HG02943 (cell line): ENCODE data around the gene FAM117A.
A peak's percentile ranks its signal among the peaks of the same experiment; 100 is the strongest.

Experiments used
- ATAC-seq: cut with Tn5 transposase; IDR thresholded peaks from one replicate; pipeline ENCODE4 v1.9.1; 2021; ENCODE audit warnings: mild to moderate bottlenecking, low read depth, moderate library complexity; ENCODE audit not compliant: unreplicated experiment

Gene FAM117A, protein sequence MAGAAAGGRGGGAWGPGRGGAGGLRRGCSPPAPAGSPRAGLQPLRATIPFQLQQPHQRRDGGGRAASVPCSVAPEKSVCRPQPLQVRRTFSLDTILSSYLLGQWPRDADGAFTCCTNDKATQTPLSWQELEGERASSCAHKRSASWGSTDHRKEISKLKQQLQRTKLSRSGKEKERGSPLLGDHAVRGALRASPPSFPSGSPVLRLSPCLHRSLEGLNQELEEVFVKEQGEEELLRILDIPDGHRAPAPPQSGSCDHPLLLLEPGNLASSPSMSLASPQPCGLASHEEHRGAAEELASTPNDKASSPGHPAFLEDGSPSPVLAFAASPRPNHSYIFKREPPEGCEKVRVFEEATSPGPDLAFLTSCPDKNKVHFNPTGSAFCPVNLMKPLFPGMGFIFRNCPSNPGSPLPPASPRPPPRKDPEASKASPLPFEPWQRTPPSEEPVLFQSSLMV

GRCh38 chr17:49763735-49764558 lies at the start of gene FAM117A:
Gene FAM117A, minus strand, starts transcription at chr17:49764131. Its CDS starts 44 bp downstream, at chr17:49764087.
- peak; percentile 90 for ATAC-seq

- no peak for ATAC-seq
Observed at GRCh38 chr17:49809056-49809455, 45.1 kb upstream of the FAM117A start.

DNA sequence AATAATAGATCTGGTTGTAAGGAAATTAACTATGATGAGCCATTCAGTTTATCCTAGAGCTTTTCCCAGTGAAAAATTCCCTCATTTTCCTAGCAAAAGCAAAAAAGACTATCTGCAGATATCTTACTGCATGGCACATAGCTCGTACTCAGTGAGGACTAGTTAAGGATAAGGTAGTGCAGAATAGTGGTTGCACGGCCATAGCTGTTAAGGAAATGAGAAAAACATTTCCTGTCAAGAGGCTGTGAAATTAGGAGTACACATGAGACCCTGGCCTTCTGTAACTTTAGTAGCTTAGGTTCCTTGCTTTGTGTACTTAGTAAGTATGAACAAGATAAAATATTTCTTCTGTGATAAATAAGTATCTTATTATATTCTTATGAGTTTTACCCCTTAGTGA lies 34.8 kb upstream of the FAM117A start:
- ATAC-seq, result no peak

DNA sequence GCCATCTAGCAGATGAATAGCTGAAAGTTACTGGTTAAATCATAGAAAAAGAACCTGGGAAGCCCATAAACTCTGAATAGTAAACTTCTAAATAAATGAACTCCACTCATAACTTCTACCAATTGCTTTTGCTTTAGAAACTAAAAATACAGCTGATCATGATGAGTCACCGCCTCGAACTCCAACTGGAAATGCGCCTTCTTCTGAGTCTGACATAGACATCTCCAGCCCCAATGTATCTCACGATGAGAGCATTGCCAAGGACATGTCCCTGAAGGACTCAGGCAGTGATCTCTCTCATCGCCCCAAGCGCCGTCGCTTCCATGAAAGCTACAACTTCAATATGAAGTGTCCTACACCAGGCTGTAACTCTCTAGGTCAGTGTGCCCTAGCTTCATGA lies 34.3 kb upstream of the FAM117A start:
- no peak for ATAC-seq

DNA sequence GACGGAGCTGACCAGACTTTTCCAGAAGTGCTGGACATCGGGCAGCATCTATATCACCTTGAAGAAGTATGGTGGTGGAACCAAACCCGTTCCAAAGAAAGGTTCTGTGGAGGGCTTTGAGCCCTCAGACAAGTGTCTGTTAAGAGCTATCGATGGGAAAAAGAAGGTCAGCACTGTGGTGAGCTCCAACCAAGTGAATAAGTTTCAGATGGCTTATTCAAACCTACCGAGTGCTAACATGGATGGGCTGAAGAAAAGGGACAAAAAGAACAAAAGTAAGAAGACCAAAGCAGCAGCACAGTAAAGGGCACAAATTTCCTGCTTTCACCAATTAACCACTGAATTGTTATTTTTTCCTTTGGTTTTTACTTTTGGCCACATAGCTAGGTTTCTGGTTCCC lies 31.4 kb upstream of the FAM117A start:
- ATAC-seq, result no peak

GRCh38 chr17:49793309-49793708 lies 29.4 kb upstream of the FAM117A start:
- ATAC-seq, result no peak

DNA sequence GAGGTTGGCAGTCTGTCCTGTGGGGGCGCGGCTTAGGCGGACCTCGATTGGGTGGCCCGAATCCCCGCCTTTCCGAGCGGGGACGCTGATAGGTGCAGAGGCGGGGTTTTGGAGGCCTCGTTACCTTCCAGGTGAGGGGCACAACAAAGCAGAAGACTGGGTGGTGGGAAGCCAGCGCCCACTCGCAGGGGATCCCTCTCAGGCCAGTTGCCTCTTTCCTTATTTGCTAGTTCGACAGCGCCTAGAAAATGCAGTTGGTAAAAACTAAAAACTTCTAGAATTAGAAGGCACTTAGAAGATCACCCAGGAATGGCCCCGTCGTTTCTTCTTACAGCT lies 25.3 kb upstream of the FAM117A start:
- no peak for ATAC-seq

- ATAC-seq, result peak; percentile 90
Observed at GRCh38 chr17:49788478-49789242, 24.7 kb upstream of the FAM117A start, which contains the start of gene KAT7. Gene KAT7, plus strand, starts transcription at chr17:49788681. Its CDS starts 154 bp downstream, at chr17:49788835.

- ATAC-seq, result no peak
Observed at GRCh38 chr17:49787884-49788477, 24.1 kb upstream of the FAM117A start.

- ATAC-seq, result no peak
Observed at GRCh38 chr17:49784636-49785035, 20.7 kb upstream of the FAM117A start.

- ATAC-seq, result no peak
Observed at GRCh38 chr17:49783791-49784190, 19.9 kb upstream of the FAM117A start.

DNA sequence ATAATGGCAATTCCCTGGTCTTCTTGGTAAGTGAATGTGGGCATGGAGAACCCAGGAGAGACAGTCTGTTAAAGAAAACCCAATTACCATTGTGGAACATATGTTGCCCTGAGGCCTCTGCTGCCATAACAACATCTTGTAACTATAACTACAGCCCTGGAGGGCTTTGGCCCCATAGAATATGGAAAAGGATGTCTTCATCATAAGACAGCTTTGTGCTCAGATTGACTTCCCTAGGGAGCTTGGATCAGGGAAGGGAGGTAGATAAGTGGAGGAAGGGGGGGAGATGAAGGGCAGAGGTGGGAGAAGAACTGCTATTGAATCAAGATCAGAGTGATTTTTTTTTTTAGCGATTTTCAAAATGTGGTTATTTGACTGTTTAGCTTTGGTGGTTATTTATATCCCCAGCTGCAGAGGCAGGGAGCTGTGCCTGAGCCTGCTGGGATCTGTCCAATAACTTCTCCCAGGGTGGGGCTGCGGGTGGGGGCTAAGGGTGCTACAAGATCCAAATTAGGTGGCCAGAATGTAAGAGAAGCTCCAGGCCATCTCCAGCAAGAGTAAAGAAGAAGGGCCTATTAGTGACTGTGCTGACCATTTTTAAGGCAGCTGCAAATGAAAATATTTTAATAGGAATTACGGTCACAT lies 19.3 kb upstream of the FAM117A start:
- no peak for ATAC-seq

- no peak for ATAC-seq
Observed at GRCh38 chr17:49779739-49780231, 15.9 kb upstream of the FAM117A start.

DNA sequence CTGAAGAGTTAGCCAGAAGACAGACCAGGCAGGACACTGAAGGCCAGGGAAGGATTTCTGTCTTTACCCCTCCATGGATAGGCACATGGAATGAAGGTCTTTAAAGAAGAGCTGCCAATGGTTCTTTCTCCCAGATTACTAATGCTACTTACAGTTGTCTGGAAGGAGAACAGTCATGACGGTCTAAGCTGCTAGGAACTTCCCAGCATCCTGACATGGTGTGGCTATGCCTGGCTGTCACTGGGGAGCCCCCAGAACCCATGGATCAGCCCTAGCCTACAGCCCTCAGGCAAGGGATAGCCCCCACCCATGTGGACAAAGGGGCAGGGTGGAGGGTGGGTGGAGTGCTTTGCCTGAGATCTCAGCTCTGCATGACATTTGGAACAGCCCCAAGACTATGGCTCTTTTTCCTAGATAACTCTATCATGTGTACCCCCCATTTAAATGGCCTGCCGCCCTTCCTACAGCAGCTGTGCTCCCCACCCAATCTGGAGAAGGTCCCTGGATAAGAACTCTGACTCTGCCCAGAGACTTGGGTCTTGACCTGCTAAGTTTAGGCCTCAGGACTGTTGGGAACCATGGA lies 15.3 kb upstream of the FAM117A start:
- ATAC-seq, result no peak

- no peak for ATAC-seq
Observed at GRCh38 chr17:49777563-49777962, 13.6 kb upstream of the FAM117A start.

GRCh38 chr17:49776551-49777300 lies 12.8 kb upstream of the FAM117A start:
- no peak for ATAC-seq

DNA sequence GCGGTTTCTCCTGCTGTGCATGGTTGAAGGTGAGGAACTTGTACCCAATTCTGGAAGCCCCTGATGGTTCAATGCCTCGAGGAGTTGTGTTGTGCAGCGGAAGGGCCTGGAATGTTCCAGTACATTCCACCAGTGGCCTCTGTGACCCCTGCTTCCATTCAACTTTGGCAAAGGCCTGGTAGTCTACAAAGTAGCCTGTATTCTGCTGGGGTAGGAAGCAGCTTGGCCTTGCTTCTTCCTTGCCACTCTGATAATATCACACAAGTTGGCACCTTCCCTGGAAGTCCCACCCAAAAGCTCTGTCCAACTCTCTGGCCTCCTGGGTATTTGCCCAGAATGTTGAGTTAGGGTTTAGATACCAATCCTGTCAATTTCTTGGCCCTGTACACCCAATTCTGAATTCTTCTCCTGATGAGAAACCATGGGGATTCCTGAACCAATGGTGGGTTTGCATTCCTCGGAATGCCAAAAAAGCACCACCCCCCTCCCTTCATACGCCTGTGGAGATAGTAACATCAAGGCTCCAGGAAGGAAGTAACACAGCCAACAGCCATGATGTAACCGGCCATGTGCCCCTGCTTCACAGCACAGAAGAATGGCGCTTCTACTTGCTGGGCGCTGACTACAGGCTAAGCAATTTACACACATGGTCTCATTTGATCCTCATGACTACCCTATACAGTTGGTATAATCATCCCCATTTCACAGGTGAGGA lies 11.8 kb upstream of the FAM117A start:
- no peak for ATAC-seq

- ATAC-seq, result no peak
Observed at GRCh38 chr17:49766918-49767530, 3.1 kb upstream of the FAM117A start.
